ENCODE results near the gene HPGD. TPM values are rescaled to one million over a fixed set of nuclear protein-coding genes. Genes with fewer than 3 reads are reported as not detected.
A peak's percentile ranks its signal among the peaks of the same experiment; 100 is the strongest.

HPGD gene
- total and polyA plus RNA-seq, 2 of the 8 experiments (the other 6 are each of a cell fraction or from before 2014, with no cell fraction given): 1.1 to 1.3 TPM

GRCh38 chr4:174563399-174563798 is 41.1 kb upstream of the HPGD start:
- no peak overlapping the region for H2BK15ac ChIP-seq (ENCODE audit: low read length)
- H4K8ac ChIP-seq (ENCODE audit: extremely low read depth, insufficient read depth, low read length): no peak overlapping the region
- H2BK20ac ChIP-seq (ENCODE audit: low read length): no peak overlapping the region
- TF ChIP-seq POLR2A (IDR thresholded peaks at IDR 0.05; ENCODE audit: control extremely low read depth in 1 of 2, low read depth in 2 of 2, low read length in 2 of 2) (no peak), RFX5 (IDR thresholded peaks at IDR 0.05; ENCODE audit: borderline replicate concordance, low read depth, low read length) (no peak), RBBP5 (IDR thresholded peaks at IDR 0.05; ENCODE audit: borderline replicate concordance, low read depth, low read length) (no peak), YY1 (IDR thresholded peaks at IDR 0.05; ENCODE audit: low read depth, low read length) (no peak), SP1 (IDR thresholded peaks at IDR 0.05; ENCODE audit: low read depth, low read length) (no peak), TAF1 (IDR thresholded peaks at IDR 0.05; ENCODE audit: low read depth, low read length) (no peak), TBP (IDR thresholded peaks at IDR 0.05; ENCODE audit: low read depth, low read length) (no peak), SP4 (IDR thresholded peaks at IDR 0.05; ENCODE audit: low read length) (no peak), RAD21 (IDR thresholded peaks at IDR 0.05 in 1 of 2, conservative IDR thresholded peaks at IDR 0.05 in 1 of 2; ENCODE audit: low read depth in 2 of 2, low read length in 2 of 2) (no peak), EP300 (IDR thresholded peaks at IDR 0.05; ENCODE audit: borderline replicate concordance in 1 of 2, low read depth in 2 of 2, low read length in 2 of 2) (no peak), RNF2 (IDR thresholded peaks at IDR 0.05; ENCODE audit: borderline replicate concordance, low read depth, low read length, missing control alignments, poor library complexity, severe bottlenecking) (no peak)
- H3K9ac ChIP-seq (replicated peaks in 1 of 4; ENCODE audit: extremely low read depth in 1 of 4, low read depth in 3 of 4, low read length in 3 of 4): no peak overlapping the region; a peak in 1 of 7 replicates
- no peaks in the 10 kb centered on the region for H3K9me3 ChIP-seq (ENCODE audit: insufficient read depth in 2 of 2, low read depth in 1 of 2, low read length in 1 of 2)
- no peak overlapping the region for H3K56ac ChIP-seq (replicated peaks; ENCODE audit: insufficient read length, low read depth, low read length)
- H3K4me3 ChIP-seq (ENCODE audit: extremely low read depth in 1 of 4, insufficient read depth in 2 of 4, low read depth in 3 of 4, low read length in 4 of 4): no peak overlapping the region
- no peak overlapping the region for H2BK12ac ChIP-seq (ENCODE audit: low read depth, low read length)
- H2AFZ ChIP-seq (ENCODE audit: low read length): peak overlapping the region; percentile 93
- H3K4ac ChIP-seq (replicated peaks; ENCODE audit: insufficient read length, low read depth, low read length): no peak overlapping the region
- no peaks in the 10 kb centered on the region for H4K20me1 ChIP-seq (replicated peaks in 1 of 2; ENCODE audit: control insufficient read depth in 1 of 2, insufficient read depth in 2 of 2, low read length in 2 of 2)
- no peak overlapping the region for H2BK120ac ChIP-seq (replicated peaks; ENCODE audit: low read depth, low read length)
- no peaks in the 10 kb centered on the region for H3K36me3 ChIP-seq (ENCODE audit: control insufficient read depth in 2 of 4, insufficient read depth in 4 of 4, low read length in 3 of 4)
- no peak overlapping the region for H4K91ac ChIP-seq (replicated peaks; ENCODE audit: insufficient read length, low read length)
- H3K79me2 ChIP-seq (ENCODE audit: control insufficient read depth in 1 of 2, insufficient read depth in 2 of 2, low read length in 2 of 2): no peaks in the 10 kb centered on the region
- no peak overlapping the region for H4K5ac ChIP-seq (ENCODE audit: insufficient read length, low read depth, low read length)
- H3K18ac ChIP-seq (ENCODE audit: extremely low read depth, low read length): no peak overlapping the region
- ChIA-PET CTCF (ENCODE audit: partially characterized antibody) (interaction anchor here (1.1 to 1.2 kb wide), 2 partner anchors 41 to 222 kb away, joined by 3 to 4 read pairs; partner anchors contain the start of gene HPGD), POLR2A (ENCODE audit: partially characterized antibody) (no interaction called here)
- no peak overlapping the region for H2AK5ac ChIP-seq (ENCODE audit: low read depth, low read length)
- no peak overlapping the region for H3K27ac ChIP-seq (ENCODE audit: low read depth, low read length)
- no peak overlapping the region for H3K14ac ChIP-seq (ENCODE audit: insufficient read length)
- no peak overlapping the region for H2BK5ac ChIP-seq (ENCODE audit: low read depth, low read length)
- no peak overlapping the region; a peak in 1 of 4 replicates for H3K4me2 ChIP-seq (ENCODE audit: insufficient read depth in 1 of 2, low read depth in 2 of 2, low read length in 2 of 2)
- no peaks in the 10 kb centered on the region for H3K79me1 ChIP-seq (ENCODE audit: low read depth, low read length)
- FAIRE-seq (no peak), DNase-seq (ENCODE audit: low read depth in 1 of 2, low spot score in 2 of 2) (no peak)
- no peak overlapping the region for H3K23ac ChIP-seq (ENCODE audit: insufficient read length)
- H3K23me2 ChIP-seq (ENCODE audit: low read depth, low read length): no peaks in the 10 kb centered on the region
- no peaks in the 10 kb centered on the region for H3K27me3 ChIP-seq (replicated peaks in 1 of 4; ENCODE audit: control insufficient read depth in 3 of 4, extremely low read depth in 1 of 4, insufficient read depth in 3 of 4, low read length in 3 of 4)
- 63% methylated on average over 1 of the region's 1 CpG; no CpG with 5 or more reads in 1 of the 2 experiments for WGBS, 2 experiments (ENCODE audit: extremely low coverage in 1 of 2, insufficient coverage in 1 of 2, insufficient read length in 1 of 2, insufficient replicate concordance in 2 of 2, low coverage in 1 of 2, low lambda C conversion rate in 2 of 2, missing lambda C conversion rate in 1 of 2)
- peaks cover 2 to 12% (median 5%) of the 10 kb centered on the region in 4 experiments; a peak in 5 of 7 replicates for H3K4me1 ChIP-seq (replicated peaks in 1 of 4; ENCODE audit: control insufficient read depth in 3 of 4, insufficient read depth in 4 of 4, low read length in 3 of 4)
